Measurements from ENCODE around the gene SERINC1. TPM values are rescaled to one million over a fixed set of nuclear protein-coding genes. Genes with fewer than 3 reads are reported as not detected.

Gene SERINC1
- total RNA-seq, 1 donor from 2014 or later = 136 TPM

DNA sequence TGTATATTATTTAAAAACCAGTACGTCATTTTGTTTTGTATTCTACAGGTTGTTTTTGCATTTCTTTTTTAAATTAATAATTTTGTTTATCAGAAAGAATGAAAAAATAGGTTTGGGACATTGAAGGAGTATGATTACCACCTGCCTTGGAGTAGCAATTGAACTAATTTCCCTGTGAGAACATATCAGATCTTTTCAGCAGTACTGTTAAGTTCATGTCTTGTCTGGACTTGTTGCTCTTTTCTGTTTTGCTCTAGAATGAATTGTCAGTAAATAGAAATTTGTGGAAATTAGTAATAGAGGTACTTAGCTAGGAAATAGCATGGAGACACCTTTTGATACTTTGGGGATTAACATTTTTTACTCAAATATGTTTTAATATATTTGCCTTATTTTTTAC, 47.9 kb downstream of the SERINC1 start:
- no peaks in the 10 kb centered on the region for H3F3A ChIP-seq (ENCODE audit: low read depth)
- H3K4me1 Mint-ChIP-seq = no peaks in the 10 kb centered on the region
- H3K27me3 ChIP-seq = no peaks in the 10 kb centered on the region
- no peak for DNase-seq (ENCODE audit: low spot score)
- H3K9me3 ChIP-seq (ENCODE audit: low read depth) = no peaks in the 10 kb centered on the region
- H3K36me3 ChIP-seq = peaks cover 41% of the 10 kb centered on the region
- H3K4me3 Mint-ChIP-seq = no peak overlapping the region
- H3K79me2 ChIP-seq (ENCODE audit: low read depth) = peaks cover 8% of the 10 kb centered on the region
- no peak overlapping the region for H3K4me2 ChIP-seq
- H3K4me3 ChIP-seq = no peak overlapping the region
- no peak for TF ChIP-seq EZH2phosphoT487 (IDR thresholded peaks at IDR 0.05)
- no peak for TF ChIP-seq EZH2 (IDR thresholded peaks at IDR 0.05)
- TF ChIP-seq, protein P1, sequence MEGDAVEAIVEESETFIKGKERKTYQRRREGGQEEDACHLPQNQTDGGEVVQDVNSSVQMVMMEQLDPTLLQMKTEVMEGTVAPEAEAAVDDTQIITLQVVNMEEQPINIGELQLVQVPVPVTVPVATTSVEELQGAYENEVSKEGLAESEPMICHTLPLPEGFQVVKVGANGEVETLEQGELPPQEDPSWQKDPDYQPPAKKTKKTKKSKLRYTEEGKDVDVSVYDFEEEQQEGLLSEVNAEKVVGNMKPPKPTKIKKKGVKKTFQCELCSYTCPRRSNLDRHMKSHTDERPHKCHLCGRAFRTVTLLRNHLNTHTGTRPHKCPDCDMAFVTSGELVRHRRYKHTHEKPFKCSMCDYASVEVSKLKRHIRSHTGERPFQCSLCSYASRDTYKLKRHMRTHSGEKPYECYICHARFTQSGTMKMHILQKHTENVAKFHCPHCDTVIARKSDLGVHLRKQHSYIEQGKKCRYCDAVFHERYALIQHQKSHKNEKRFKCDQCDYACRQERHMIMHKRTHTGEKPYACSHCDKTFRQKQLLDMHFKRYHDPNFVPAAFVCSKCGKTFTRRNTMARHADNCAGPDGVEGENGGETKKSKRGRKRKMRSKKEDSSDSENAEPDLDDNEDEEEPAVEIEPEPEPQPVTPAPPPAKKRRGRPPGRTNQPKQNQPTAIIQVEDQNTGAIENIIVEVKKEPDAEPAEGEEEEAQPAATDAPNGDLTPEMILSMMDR (IDR thresholded peaks at IDR 0.05) = no peak
- H3K27ac Mint-ChIP-seq = no peak overlapping the region
- no peaks in the 10 kb centered on the region for H3K27me3 Mint-ChIP-seq (ENCODE audit: insufficient read depth, low read depth)
- no peak overlapping the region for H2AFZ ChIP-seq (replicated peaks)
- H3K27ac ChIP-seq = no peak overlapping the region
- peaks cover 12% of the 10 kb centered on the region for H4K20me1 ChIP-seq (ENCODE audit: low read depth)
- H3K4me1 ChIP-seq = no peaks in the 10 kb centered on the region
- H3K9ac ChIP-seq = no peak overlapping the region
- peaks cover 44% of the 10 kb centered on the region for H3K36me3 Mint-ChIP-seq
- no peaks in the 10 kb centered on the region for H3K9me3 Mint-ChIP-seq

DNA sequence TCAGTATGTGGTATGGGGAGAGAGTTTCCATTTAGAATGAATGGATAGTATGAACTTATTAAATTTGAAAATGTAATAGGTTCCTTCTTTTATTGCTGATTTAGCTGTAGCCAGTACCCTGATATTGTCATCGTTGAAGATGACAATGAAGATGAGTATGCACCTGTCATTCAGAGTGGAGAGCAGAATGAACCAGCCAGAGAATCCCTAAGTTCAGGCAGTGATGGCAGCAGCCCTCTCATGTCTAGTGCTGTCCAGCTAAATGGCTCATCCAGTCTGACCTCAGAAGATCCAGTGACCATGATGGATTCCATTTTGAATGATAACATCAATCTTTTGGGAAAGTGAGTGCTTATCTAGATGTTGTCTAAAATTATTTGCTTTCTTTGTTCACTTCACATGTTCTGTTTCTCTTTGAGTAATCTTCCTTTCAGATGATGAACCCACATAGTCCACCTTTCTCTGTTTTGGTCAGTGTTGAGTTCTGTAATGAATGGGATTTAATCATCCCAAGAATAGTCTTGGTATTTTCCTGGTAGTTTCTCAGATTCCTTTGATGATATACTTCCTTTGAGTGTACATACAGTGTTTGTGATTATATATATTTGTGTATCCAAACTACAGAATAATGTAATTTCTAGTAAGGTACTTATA, 48.9 kb downstream of the SERINC1 start:
- Histone ChIP-seq H3F3A (ENCODE audit: low read depth) (no peaks in the 10 kb centered on the region), H3K9ac (no peak overlapping the region), H3K9me3 (ENCODE audit: low read depth) (no peaks in the 10 kb centered on the region), H3K79me2 (ENCODE audit: low read depth) (no peaks in the 10 kb centered on the region), H3K27me3 (no peaks in the 10 kb centered on the region), H3K36me3 (peaks cover 37% of the 10 kb centered on the region), H2AFZ (replicated peaks) (no peak overlapping the region), H3K4me2 (no peak overlapping the region), H3K4me3 (no peak overlapping the region), H3K4me1 (no peaks in the 10 kb centered on the region), H3K27ac (no peak overlapping the region), H4K20me1 (ENCODE audit: low read depth) (peaks cover 12% of the 10 kb centered on the region)
- Mint-ChIP-seq H3K27me3 (ENCODE audit: insufficient read depth, low read depth) (no peaks in the 10 kb centered on the region), H3K4me1 (no peaks in the 10 kb centered on the region), H3K27ac (no peak overlapping the region), H3K36me3 (peaks cover 40% of the 10 kb centered on the region), H3K9me3 (no peaks in the 10 kb centered on the region), H3K4me3 (no peak overlapping the region)
- DNase-seq (ENCODE audit: low spot score) = no peak
- TF ChIP-seq EZH2 (IDR thresholded peaks at IDR 0.05) = no peak

DNA sequence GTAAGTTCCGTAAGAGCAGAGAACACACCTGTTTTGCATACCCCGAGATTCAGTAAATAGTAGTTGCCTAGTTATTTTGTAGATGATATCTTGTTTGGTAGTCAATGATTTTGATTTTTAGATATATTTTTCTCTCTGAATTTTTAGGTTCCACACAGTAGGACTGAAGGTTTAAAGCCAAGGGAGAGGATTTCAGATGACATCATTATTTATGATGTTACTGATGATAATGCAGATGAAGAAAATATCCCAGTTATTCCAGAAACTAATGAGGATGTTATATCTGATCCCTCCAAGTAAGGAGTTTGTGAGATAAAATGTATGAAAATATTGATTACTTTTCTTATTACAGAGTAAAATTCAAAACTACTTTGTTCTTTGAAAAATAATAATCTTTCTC, 49.6 kb downstream of the SERINC1 start:
- Histone ChIP-seq H2AFZ (replicated peaks) (no peak overlapping the region), H3K9me3 (ENCODE audit: low read depth) (no peaks in the 10 kb centered on the region), H4K20me1 (ENCODE audit: low read depth) (peaks cover 10% of the 10 kb centered on the region), H3K79me2 (ENCODE audit: low read depth) (no peaks in the 10 kb centered on the region), H3K27ac (no peak overlapping the region), H3K27me3 (no peaks in the 10 kb centered on the region), H3F3A (ENCODE audit: low read depth) (no peaks in the 10 kb centered on the region), H3K9ac (no peak overlapping the region), H3K4me1 (no peaks in the 10 kb centered on the region), H3K36me3 (peaks cover 44% of the 10 kb centered on the region), H3K4me2 (no peak overlapping the region), H3K4me3 (no peak overlapping the region)
- TF ChIP-seq EZH2phosphoT487 (IDR thresholded peaks at IDR 0.05) (no peak), EZH2 (IDR thresholded peaks at IDR 0.05) (no peak)
- TF ChIP-seq, protein P1 (IDR thresholded peaks at IDR 0.05) = no peak
- Mint-ChIP-seq H3K27me3 (ENCODE audit: insufficient read depth, low read depth) (no peaks in the 10 kb centered on the region), H3K4me3 (no peak overlapping the region), H3K4me1 (no peaks in the 10 kb centered on the region), H3K27ac (no peak overlapping the region), H3K9me3 (no peaks in the 10 kb centered on the region), H3K36me3 (peaks cover 39% of the 10 kb centered on the region)
- no peak for DNase-seq (ENCODE audit: low spot score)

DNA sequence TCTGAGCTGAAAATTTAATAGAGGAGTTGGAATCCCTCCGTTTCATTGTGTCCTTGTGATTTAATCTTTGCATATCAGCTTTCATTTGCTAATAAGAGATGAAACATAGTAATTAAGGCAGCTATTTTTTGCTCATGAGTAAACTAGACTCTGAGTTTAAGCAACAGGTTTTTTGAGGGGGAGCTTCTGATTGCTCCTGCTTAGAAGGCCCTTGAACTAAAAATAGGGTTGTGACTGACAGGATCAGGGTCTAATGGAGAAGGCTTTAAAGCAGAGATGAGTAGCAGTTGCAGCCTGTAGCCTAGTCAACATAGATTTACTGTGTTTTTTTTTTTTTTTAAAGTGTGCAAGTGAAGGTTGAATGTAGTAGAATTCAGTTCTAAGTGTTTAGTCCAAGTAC, 54.8 kb downstream of the SERINC1 start:
- Histone ChIP-seq H3K27me3 (no peaks in the 10 kb centered on the region), H3K27ac (no peak overlapping the region), H3K9me3 (ENCODE audit: low read depth) (no peaks in the 10 kb centered on the region)

More for the DNA sequence above, 54.8 kb downstream of the SERINC1 start:
- Mint-ChIP-seq H3K4me1 (no peaks in the 10 kb centered on the region), H3K27me3 (ENCODE audit: insufficient read depth, low read depth) (no peaks in the 10 kb centered on the region), H3K27ac (no peak overlapping the region), H3K4me3 (no peak overlapping the region), H3K9me3 (no peaks in the 10 kb centered on the region), H3K36me3 (peaks cover 28% of the 10 kb centered on the region)
- Histone ChIP-seq H3K79me2 (ENCODE audit: low read depth) (peaks cover 17% of the 10 kb centered on the region), H3K4me1 (no peaks in the 10 kb centered on the region), H2AFZ (replicated peaks) (no peak overlapping the region), H3F3A (ENCODE audit: low read depth) (no peaks in the 10 kb centered on the region), H3K9ac (no peak overlapping the region), H3K36me3 (peaks cover 56% of the 10 kb centered on the region), H3K4me3 (no peak overlapping the region), H3K4me2 (no peak overlapping the region), H4K20me1 (ENCODE audit: low read depth) (peaks cover 18% of the 10 kb centered on the region)
- no peak for DNase-seq (ENCODE audit: low spot score)
- TF ChIP-seq, protein P1 (IDR thresholded peaks at IDR 0.05) = no peak
- TF ChIP-seq EZH2phosphoT487 (IDR thresholded peaks at IDR 0.05) = no peak

All from neural progenitor cell (in vitro differentiated cells).